GM12873 (cell line): Measurements from ENCODE around the gene TMEM97.

Source experiments
- CTCF ChIP-seq: IDR thresholded peaks from 2 replicates; pipeline ENCODE4 v1.5.1; 2012; ENCODE audit warnings: low read depth, mild to moderate bottlenecking, moderate library complexity, low read length, control low read depth; ENCODE audit not compliant: insufficient read depth; ENCODE audit errors: missing control alignments

Gene TMEM97

DNA sequence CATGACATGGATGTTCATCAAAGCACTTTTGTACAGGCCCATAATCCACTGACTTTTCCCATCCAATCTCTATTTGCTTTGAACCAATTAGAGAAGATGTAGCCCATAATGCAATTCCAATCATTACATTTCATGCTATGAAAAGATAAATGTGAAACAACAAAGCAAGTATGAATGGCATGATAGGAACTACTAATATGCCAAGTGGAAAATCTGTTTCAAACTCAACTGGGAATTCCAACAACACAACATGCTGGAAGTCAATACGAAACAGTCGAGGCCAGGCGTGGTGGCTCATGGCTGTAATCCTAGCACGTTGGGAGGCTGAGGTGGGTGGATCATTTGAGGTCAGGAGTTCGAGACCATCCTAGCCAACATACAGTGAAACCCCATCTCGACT lies 39.6 kb upstream of the TMEM97 start:
- TF ChIP-seq CTCF, result no peak

- TF ChIP-seq CTCF, result no peak
Measured at GRCh38 chr17:28280826-28281225, 38.2 kb upstream of the TMEM97 start.

GRCh38 chr17:28282596-28282995 lies 36.4 kb upstream of the TMEM97 start:
- no peak for TF ChIP-seq CTCF

- TF ChIP-seq CTCF, result no peak
Measured at GRCh38 chr17:28285965-28286364, 33.0 kb upstream of the TMEM97 start.

DNA sequence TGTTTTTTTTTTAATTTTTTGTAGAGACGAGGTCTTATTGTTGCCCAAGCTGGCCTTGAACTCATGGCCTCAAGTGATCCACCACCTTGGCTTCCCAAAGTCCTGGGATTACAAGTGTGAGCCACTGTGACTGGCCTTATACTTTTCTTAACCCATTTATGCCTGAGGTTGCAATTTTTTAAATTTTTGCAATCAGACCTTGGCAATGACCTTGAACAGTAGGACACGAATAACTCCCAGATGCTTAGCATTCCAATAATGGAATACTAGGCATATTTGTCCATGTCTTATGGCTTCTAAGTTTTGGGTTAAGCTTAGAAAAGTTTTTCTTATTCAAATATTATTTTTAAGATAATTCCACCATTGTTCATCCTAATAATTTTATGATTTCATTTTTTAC lies 28.3 kb upstream of the TMEM97 start:
- no peak for TF ChIP-seq CTCF

GRCh38 chr17:28291780-28292330 lies 27.1 kb upstream of the TMEM97 start:
- no peak for TF ChIP-seq CTCF

- TF ChIP-seq CTCF, result no peak
Measured at GRCh38 chr17:28293994-28294393, 25.0 kb upstream of the TMEM97 start.
